ENCODE data around the gene LCN6. TPM values are rescaled to one million over a fixed set of nuclear protein-coding genes. Genes with fewer than 3 reads are reported as not detected.

Gene LCN6
- total and polyA plus RNA-seq, 10 of the 15 experiments (the other 5 are each of a cell fraction or from before 2014, with no cell fraction given): not detected

GRCh38 chr9:136746621-136747020 lies 1.7 kb downstream of the LCN6 start:
- no peaks in the 10 kb centered on the region for H4K20me1 ChIP-seq (ENCODE audit: control insufficient read depth, insufficient read depth)
- no peak overlapping the region for H3K4me2 ChIP-seq (ENCODE audit: control insufficient read depth, insufficient read depth)
- in situ Hi-C loops (cut with MboI): no loop called here
- ChIA-PET CTCF (no interaction called here), SMC1A (ENCODE audit: uncharacterized antibody, unreplicated experiment) (no interaction called here), POLR2A (no interaction called here), RAD21 (ENCODE audit: unreplicated experiment) (no interaction called here)
- intact Hi-C loops (cut with micrococcal nuclease; ENCODE audit: unreplicated experiment): no loop called here
- TF ChIP-seq NFXL1 (IDR thresholded peaks at IDR 0.05; ENCODE audit: borderline replicate concordance): no peak
- H3K9ac ChIP-seq (ENCODE audit: control insufficient read depth, insufficient read depth, low read length): no peak overlapping the region
- no peaks in the 10 kb centered on the region for H3K79me2 ChIP-seq (ENCODE audit: control insufficient read depth, insufficient read depth, low read length)
- H3K4me3 ChIP-seq: no peak overlapping the region
- 42% methylated on average over 17 of the region's 18 CpGs for WGBS (ENCODE audit: insufficient coverage, insufficient replicate concordance, low lambda C conversion rate, missing lambda C conversion rate)
- H3K36me3 ChIP-seq (ENCODE audit: control insufficient read depth in 2 of 2, insufficient read depth in 2 of 2, low read length in 1 of 2): no peaks in the 10 kb centered on the region
- H3K4me1 ChIP-seq (ENCODE audit: control insufficient read depth, insufficient read depth, low read length): peaks cover 8% of the 10 kb centered on the region
- no peak overlapping the region for H3K27ac ChIP-seq (ENCODE audit: control insufficient read depth, insufficient read depth)
- H3K9me3 ChIP-seq (replicated peaks; ENCODE audit: control insufficient read depth, insufficient read depth, low read length): peaks cover 5% of the 10 kb centered on the region
- BruUV-seq (replicated peaks): no TSS peak
- DNase-seq (ENCODE audit: low read depth, low spot score): no peak
- no peak overlapping the region for H2AFZ ChIP-seq (ENCODE audit: control insufficient read depth, low read depth, low read length)
- no peak for ATAC-seq
- peaks cover 0 to 5% of the 10 kb centered on the region in 2 experiments; a peak in 2 of 4 replicates for H3K27me3 ChIP-seq (replicated peaks in 1 of 2; ENCODE audit: control insufficient read depth in 2 of 2, insufficient read depth in 2 of 2, low read length in 1 of 2)
- no peak for FAIRE-seq

GRCh38 chr9:136746155-136746490 lies 2.2 kb downstream of the LCN6 start:
- in situ Hi-C loops (cut with MboI): no loop called here
- TF ChIP-seq MEF2A (IDR thresholded peaks at IDR 0.05; ENCODE audit: insufficient read depth, low read depth, low read length) (no peak), E2F4 (IDR thresholded peaks at IDR 0.05; ENCODE audit: low read depth, low read length) (no peak), POLR2A (IDR thresholded peaks at IDR 0.05; ENCODE audit: low read depth, low read length) (no peak), RELA (IDR thresholded peaks at IDR 0.05; ENCODE audit: borderline replicate concordance, partially characterized antibody) (no peak), ZBTB4 (CRISPR knock-in tag; IDR thresholded peaks at IDR 0.05) (no peak), USF2 (IDR thresholded peaks at IDR 0.05; ENCODE audit: borderline replicate concordance, low read depth, low read length) (no peak), CTCF (IDR thresholded peaks at IDR 0.05 in 2 of 3, conservative IDR thresholded peaks at IDR 0.05 in 1 of 3; ENCODE audit: control insufficient read depth in 2 of 3, extremely low read depth in 1 of 3, insufficient read depth in 1 of 3, low read depth in 3 of 3, low read length in 3 of 3) (no peak), ATF2 (IDR thresholded peaks at IDR 0.05; ENCODE audit: low read length) (no peak)

More at GRCh38 chr9:136746155-136746490, 2.2 kb downstream of the LCN6 start:
- RAD21 ChIA-PET (ENCODE audit: unreplicated experiment): no interaction called here
- peaks cover 13% of the 10 kb centered on the region for H3K4me1 ChIP-seq (ENCODE audit: control insufficient read depth, insufficient read depth, low read length)
- no peak overlapping the region for H2AFZ ChIP-seq (ENCODE audit: control insufficient read depth, low read depth, low read length)
- no peaks in the 10 kb centered on the region for H3K36me3 ChIP-seq (ENCODE audit: control insufficient read depth in 2 of 2, insufficient read depth in 2 of 2, low read length in 1 of 2)
- SMC1A ChIA-PET (ENCODE audit: uncharacterized antibody, unreplicated experiment): no interaction called here
- POLR2A ChIA-PET: no interaction called here
- CTCF ChIA-PET: no interaction called here
- no peak overlapping the region for H3K4me3 ChIP-seq
- H3K9ac ChIP-seq (ENCODE audit: control insufficient read depth, insufficient read depth, low read length): no peak overlapping the region
- no peaks in the 10 kb centered on the region for H3K79me2 ChIP-seq (ENCODE audit: control insufficient read depth, insufficient read depth, low read length)
- no peak overlapping the region for H3K27ac ChIP-seq (ENCODE audit: control insufficient read depth, insufficient read depth)
- WGBS (ENCODE audit: insufficient coverage, insufficient replicate concordance, low lambda C conversion rate, missing lambda C conversion rate): 0% methylated on average over 2 of the region's 22 CpGs
- no peak for DNase-seq (ENCODE audit: low read depth, low spot score)
- ATAC-seq: no peak
- H3K27me3 ChIP-seq (replicated peaks in 1 of 2; ENCODE audit: control insufficient read depth in 2 of 2, insufficient read depth in 2 of 2, low read length in 1 of 2): peaks cover 0 to 8% of the 10 kb centered on the region in 2 experiments; a peak in 3 of 4 replicates
- H3K4me2 ChIP-seq (ENCODE audit: control insufficient read depth, insufficient read depth): no peak overlapping the region
- peaks cover under 1% of the 10 kb centered on the region; the same call in 2 of the 3 replicates for H3K9me3 ChIP-seq (replicated peaks; ENCODE audit: control insufficient read depth, insufficient read depth, low read length)
- no TSS peak for BruUV-seq (replicated peaks)
- intact Hi-C loops (cut with micrococcal nuclease; ENCODE audit: unreplicated experiment): no loop called here
- FAIRE-seq: no peak
- no peaks in the 10 kb centered on the region for H4K20me1 ChIP-seq (ENCODE audit: control insufficient read depth, insufficient read depth)
